ENCODE data around the gene CLSTN2. TPM values are rescaled to one million over a fixed set of nuclear protein-coding genes. Genes with fewer than 3 reads are reported as not detected.

CLSTN2 gene
- total and polyA plus RNA-seq, 2 of the 13 experiments (the other 11 are each of a cell fraction or from before 2014, with no cell fraction given): not detected

DNA sequence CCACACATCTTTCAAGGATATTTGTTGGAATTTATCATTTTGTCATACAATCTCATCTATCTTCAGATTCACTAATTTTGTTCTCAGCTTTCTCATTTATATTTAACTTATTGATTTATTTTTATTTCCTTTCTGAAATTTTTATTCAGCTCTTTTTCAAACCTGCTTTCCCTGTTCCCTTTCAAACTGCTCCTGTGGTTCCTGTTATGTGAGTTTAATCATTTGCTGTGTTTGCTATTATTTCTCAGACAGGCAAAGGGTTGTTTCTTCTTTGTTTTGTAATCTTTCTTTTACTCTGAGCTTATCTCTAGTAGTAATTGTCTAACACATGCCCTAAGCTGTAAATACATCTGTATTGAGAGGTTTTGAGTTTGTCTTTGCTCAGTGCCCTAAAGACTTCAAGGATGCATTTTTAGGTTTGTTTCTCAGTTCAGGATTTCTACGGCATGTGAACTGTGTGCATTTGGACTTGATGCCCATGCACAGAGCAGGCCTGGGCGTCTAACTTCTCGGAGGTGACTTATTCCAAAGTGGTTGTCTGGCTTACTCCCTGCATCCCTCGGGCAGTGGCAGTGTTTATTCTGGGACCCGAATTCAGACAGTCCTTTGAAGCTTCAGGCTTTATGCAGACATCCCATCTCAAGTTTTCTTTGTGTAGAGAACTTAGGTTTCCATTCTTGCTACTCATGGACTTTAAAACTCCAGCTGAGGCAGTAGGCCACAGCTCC lies 587.8 kb downstream of the CLSTN2 start:
- no peaks in the 10 kb centered on the region for H3K79me2 ChIP-seq (ENCODE audit: insufficient read depth, low read length)
- H3K27ac ChIP-seq (ENCODE audit: extremely low read length, insufficient read depth, low read length): no peak overlapping the region
- H3K4me2 ChIP-seq (ENCODE audit: low read depth, low read length): no peak overlapping the region
- H4K20me1 ChIP-seq (ENCODE audit: insufficient read depth, low read length): no peaks in the 10 kb centered on the region
- no peak overlapping the region for H2AFZ ChIP-seq (ENCODE audit: low read length)
- TF ChIP-seq, protein P1, sequence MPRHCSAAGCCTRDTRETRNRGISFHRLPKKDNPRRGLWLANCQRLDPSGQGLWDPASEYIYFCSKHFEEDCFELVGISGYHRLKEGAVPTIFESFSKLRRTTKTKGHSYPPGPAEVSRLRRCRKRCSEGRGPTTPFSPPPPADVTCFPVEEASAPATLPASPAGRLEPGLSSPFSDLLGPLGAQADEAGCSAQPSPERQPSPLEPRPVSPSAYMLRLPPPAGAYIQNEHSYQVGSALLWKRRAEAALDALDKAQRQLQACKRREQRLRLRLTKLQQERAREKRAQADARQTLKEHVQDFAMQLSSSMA (CRISPR knock-in tag; IDR thresholded peaks at IDR 0.05): no peak
- TF ChIP-seq ZNF432 (CRISPR knock-in tag; IDR thresholded peaks at IDR 0.05; ENCODE audit: borderline replicate concordance) (no peak), NFIB (CRISPR knock-in tag; IDR thresholded peaks at IDR 0.05; ENCODE audit: borderline replicate concordance) (no peak), NAIF1 (CRISPR knock-in tag; IDR thresholded peaks at IDR 0.05; ENCODE audit: borderline replicate concordance) (no peak), HNRNPUL1 (IDR thresholded peaks at IDR 0.05; ENCODE audit: low read depth, low read length) (no peak), SRSF1 (optimal IDR thresholded peaks at IDR 0.05; ENCODE audit: low read depth, low read length) (no peak), ZNF878 (CRISPR knock-in tag; IDR thresholded peaks at IDR 0.05) (no peak), MEIS2 (CRISPR knock-in tag; IDR thresholded peaks at IDR 0.05) (no peak), MXI1 (IDR thresholded peaks at IDR 0.05; ENCODE audit: borderline replicate concordance, low read depth, low read length) (no peak), ZNF274 (CRISPR knock-in tag; IDR thresholded peaks at IDR 0.05) (no peak), WIZ (CRISPR knock-in tag; IDR thresholded peaks at IDR 0.05) (no peak), ZNF674 (CRISPR knock-in tag; IDR thresholded peaks at IDR 0.05; ENCODE audit: low read depth) (no peak), FOXM1 (CRISPR knock-in tag; IDR thresholded peaks at IDR 0.05) (no peak), U2AF1 (optimal IDR thresholded peaks at IDR 0.05; ENCODE audit: low read depth, low read length) (no peak), ZNF552 (CRISPR knock-in tag; IDR thresholded peaks at IDR 0.05; ENCODE audit: borderline replicate concordance) (no peak)
- TF ChIP-seq, protein P2, sequence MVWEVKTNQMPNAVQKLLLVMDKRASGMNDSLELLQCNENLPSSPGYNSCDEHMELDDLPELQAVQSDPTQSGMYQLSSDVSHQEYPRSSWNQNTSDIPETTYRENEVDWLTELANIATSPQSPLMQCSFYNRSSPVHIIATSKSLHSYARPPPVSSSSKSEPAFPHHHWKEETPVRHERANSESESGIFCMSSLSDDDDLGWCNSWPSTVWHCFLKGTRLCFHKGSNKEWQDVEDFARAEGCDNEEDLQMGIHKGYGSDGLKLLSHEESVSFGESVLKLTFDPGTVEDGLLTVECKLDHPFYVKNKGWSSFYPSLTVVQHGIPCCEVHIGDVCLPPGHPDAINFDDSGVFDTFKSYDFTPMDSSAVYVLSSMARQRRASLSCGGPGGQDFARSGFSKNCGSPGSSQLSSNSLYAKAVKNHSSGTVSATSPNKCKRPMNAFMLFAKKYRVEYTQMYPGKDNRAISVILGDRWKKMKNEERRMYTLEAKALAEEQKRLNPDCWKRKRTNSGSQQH (CRISPR knock-in tag; IDR thresholded peaks at IDR 0.05; ENCODE audit: low read depth): no peak
- TF ChIP-seq, protein P3, sequence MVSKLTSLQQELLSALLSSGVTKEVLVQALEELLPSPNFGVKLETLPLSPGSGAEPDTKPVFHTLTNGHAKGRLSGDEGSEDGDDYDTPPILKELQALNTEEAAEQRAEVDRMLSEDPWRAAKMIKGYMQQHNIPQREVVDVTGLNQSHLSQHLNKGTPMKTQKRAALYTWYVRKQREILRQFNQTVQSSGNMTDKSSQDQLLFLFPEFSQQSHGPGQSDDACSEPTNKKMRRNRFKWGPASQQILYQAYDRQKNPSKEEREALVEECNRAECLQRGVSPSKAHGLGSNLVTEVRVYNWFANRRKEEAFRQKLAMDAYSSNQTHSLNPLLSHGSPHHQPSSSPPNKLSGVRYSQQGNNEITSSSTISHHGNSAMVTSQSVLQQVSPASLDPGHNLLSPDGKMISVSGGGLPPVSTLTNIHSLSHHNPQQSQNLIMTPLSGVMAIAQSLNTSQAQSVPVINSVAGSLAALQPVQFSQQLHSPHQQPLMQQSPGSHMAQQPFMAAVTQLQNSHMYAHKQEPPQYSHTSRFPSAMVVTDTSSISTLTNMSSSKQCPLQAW (CRISPR knock-in tag; IDR thresholded peaks at IDR 0.05): no peak
- TF ChIP-seq, protein P4, sequence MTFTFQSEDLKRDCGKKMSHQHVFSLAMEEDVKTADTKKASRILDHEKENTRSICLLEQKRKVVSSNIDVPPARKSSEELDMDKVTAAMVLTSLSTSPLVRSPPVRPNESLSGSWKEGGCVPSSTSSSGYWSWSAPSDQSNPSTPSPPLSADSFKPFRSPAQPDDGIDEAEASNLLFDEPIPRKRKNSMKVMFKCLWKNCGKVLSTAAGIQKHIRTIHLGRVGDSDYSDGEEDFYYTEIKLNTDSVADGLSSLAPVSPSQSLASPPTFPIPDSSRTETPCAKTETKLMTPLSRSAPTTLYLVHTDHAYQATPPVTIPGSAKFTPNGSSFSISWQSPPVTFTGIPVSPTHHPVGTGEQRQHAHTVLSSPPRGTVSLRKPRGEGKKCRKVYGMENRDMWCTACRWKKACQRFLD (CRISPR knock-in tag; IDR thresholded peaks at IDR 0.05; ENCODE audit: borderline replicate concordance): no peak
- TF ChIP-seq, protein P5, sequence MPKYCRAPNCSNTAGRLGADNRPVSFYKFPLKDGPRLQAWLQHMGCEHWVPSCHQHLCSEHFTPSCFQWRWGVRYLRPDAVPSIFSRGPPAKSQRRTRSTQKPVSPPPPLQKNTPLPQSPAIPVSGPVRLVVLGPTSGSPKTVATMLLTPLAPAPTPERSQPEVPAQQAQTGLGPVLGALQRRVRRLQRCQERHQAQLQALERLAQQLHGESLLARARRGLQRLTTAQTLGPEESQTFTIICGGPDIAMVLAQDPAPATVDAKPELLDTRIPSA (CRISPR knock-in tag; IDR thresholded peaks at IDR 0.05; ENCODE audit: borderline replicate concordance): no peak
- POLR2A ChIA-PET: no interaction called here
- CTCF ChIA-PET (ENCODE audit: low intra/inter-chr PET ratio, low total read pairs): no interaction called here
- intact Hi-C loops (cut with micrococcal nuclease; ENCODE audit: unreplicated experiment): no loop called here
- no peaks in the 10 kb centered on the region for H3K36me3 ChIP-seq (replicated peaks in 1 of 2; ENCODE audit: control insufficient read depth in 1 of 2, insufficient read depth in 2 of 2, low read length in 2 of 2)
- H3K4me3 ChIP-seq (replicated peaks in 1 of 3; ENCODE audit: insufficient read depth in 1 of 3, low read depth in 2 of 3, low read length in 3 of 3): no peak overlapping the region
- no peak overlapping the region for H3K9ac ChIP-seq (ENCODE audit: insufficient read depth, low read depth, low read length)
- no peaks in the 10 kb centered on the region; the same call in 1 of the 2 replicates for H3K9me3 ChIP-seq (ENCODE audit: low read length)
- 14% methylated on average over 5 of the region's 5 CpGs for WGBS (ENCODE audit: low lambda C conversion rate)
- no peaks in the 10 kb centered on the region for H3K4me1 ChIP-seq (ENCODE audit: insufficient read depth, low read length)
- ATAC-seq (no peak), FAIRE-seq (no peak), DNase-seq (ENCODE audit: low spot score) (no peak)
- no TSS peak for BruUV-seq (replicated peaks)
- H3K27me3 ChIP-seq (ENCODE audit: control insufficient read depth in 1 of 2, insufficient read depth in 2 of 2, low read length in 2 of 2): peaks cover 0 to 3% of the 10 kb centered on the region in 2 experiments; a peak in 1 of 5 replicates
- in situ Hi-C loops (cut with HindIII; ENCODE audit: extremely low pct_ligation_motif_present, low pct_unique_long_range_greater_than_20kb): no loop called here
